HG03565 (cell line): ENCODE results near the gene ELAVL2.

Source experiments
- ATAC-seq: cut with Tn5 transposase; IDR thresholded peaks from one replicate; pipeline ENCODE4 v1.9.1; 2021; ENCODE audit warnings: mild to moderate bottlenecking, moderate library complexity; ENCODE audit not compliant: unreplicated experiment

The ELAVL2 gene

DNA sequence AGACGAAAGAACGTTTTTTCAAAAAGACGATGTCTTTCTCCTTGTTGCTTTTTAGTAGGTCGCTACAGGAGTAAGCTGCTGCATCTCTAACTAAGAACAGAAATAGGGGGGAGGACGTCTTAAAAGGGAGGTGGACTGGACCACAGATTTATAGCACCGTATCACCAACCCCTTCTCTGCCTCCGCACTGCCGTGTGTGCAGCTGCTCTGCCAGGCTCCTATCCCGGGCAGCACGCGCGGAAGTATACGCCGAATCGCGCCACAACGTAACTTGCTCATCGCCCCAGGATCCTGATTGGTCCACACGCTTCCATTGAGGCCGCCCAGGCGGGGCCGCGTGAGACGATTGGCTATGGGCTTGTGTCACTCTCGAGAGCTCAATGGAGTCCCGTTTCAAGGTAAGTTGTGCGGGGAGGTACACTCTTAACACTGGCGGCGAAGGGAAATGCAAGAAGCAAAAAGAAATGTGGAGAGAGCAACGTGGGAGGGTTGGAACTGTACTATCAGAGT lies at the start of gene ELAVL2:
Gene ELAVL2 (minus strand): TSS at position 121 of the 510 bp plus-strand sequence. CDS start 64,006 bp downstream, outside the sequence.
- no peak for ATAC-seq

DNA sequence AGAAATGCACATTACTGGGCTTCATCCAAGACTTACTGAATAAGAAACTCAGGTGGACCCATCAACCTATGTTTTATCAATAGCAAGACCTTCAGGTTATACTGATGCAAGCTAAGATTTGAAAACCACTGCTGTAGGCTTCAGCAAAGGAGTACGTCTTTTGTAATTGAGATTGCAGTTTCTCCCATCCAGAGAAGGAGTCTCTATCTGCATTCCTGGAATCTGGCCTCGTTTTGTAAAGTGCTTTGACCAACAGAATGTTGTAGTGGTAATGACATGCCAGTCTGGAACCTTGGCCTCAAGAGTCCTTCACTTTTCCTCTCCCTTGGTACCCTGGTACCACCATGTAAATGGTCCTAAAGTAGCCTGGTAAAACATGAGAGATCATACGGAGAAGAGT lies 32.2 kb upstream of the ELAVL2 start:
- no peak for ATAC-seq

DNA sequence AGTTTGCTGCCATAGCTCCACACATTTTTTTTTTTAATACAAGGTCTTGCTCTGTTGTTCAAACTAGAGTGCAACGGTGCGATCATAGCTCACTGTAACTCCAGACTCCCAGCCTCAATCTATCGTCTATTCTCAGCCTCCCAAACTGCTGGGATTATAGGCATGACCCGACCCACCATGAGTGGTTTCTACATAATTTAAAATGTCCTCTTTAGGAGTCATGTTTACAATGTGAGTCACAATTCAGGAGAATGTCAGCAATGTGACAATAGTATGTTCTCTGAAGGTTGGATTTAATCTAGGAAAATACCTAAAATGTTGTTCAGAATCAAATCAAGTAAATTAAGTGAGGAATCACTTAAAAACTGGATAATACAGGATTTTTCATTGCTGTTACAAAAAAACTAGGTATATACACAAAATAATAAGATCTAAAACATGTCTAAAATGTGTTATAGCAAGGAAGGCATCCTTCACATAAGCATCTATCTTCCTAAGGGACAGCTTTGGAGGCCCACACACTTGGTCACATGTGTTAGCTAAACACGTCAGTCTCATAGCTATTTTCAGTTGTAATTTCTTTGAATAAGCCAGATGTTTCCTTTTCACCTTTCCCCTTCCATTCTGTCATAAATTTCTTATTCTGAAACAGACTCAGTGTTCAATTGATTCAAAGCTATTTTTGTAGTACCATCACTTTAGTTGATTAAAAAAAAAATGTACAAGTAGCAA lies 30.0 kb upstream of the ELAVL2 start:
- ATAC-seq = no peak

DNA sequence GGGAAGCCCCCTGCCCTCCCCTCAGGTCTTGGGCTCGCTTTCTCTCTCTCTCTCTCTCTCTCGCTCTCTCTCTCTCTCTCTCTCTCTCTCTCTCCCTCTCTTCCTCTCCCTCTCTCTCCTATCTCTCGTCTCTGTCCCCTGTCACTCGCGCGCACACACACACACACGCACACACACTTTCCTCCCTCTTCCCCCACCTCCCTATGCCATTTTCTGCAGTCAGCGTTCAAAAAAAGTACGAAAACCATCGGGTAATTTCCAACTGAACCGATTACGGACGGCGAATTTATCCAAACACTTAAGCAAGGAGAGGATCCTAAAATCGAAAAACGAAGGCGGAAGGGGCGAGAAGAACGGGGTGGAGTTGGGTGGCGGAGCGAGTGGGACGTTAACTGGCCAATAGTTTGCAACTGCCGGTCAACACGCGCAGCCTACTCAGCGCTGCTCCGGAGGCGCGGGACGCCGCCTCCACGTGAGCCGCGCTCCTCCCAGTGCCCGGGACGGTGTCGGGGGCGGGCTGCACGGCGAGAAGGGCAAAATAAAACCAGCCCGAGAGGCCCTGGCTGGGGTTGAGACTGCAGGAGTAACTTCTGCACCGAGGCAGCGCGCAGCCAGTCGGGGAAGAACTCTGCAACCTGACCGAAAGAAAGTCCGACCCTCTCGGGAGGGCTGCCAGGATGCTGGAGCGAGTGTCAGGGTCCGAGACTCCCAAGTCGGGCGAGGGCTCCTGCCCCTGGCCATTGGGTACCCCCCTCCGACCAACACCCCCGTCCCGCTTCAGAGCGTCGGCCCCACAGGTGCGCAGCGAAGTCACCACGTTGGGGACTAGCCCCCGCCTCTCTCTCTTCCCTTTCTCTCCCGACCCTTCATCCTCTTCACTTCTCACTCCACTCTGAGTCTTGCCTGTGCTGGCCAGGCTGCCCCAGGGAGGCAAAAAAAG lies 24.9 kb upstream of the ELAVL2 start:
- no peak for ATAC-seq

DNA sequence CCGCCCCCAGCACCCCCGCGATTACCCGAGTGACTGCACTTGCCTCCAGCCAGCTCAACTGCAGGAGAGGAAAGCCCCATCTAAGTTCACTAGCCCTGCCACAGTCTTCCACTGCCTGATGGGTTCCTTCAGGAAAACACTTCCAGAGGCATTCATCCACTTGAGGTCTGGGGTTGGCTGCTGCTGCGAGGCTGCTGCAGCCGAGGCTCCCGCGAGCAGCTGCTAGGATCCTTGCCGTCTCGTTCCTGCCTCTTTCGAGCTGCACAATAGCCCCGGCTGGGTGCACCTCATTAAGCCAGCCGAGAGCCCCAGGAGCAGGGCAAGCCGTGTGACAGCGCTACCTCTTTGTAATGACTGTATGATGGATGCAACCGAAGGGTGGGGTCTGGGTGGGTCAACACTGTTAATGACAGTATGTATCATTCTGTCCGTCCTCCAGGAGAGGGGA lies 24.2 kb upstream of the ELAVL2 start:
- no peak for ATAC-seq

DNA sequence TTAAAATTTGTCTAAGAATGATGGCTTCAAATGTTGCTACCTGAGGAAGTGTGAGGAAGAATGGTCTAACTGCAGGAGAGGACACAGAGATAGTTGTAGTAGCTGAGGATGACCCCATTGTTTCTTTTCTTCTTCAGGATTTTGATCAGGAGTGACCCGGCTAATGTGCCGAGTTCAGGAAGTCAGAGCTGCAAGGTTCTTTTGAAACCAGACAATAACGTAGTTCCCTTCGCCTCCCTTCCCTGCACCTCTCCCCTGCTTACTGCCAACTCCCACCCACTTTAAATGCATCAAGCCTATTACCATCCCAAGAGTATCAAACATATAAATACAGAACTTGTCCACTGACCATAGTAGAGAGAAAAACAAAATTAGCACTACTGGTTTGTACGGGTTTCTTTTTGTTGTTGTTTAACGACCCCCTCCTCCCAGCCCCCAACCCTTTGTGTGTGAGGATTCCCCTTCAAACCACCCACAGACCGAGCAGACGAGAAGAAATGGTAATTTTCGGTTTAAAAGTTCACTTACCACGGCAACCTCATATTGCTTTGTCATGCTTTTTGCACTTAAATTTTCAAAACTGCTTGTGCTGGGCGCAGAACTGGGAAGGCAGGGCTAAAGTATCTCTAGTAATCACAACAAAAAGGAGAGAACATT lies 23.5 kb upstream of the ELAVL2 start:
- no peak for ATAC-seq

DNA sequence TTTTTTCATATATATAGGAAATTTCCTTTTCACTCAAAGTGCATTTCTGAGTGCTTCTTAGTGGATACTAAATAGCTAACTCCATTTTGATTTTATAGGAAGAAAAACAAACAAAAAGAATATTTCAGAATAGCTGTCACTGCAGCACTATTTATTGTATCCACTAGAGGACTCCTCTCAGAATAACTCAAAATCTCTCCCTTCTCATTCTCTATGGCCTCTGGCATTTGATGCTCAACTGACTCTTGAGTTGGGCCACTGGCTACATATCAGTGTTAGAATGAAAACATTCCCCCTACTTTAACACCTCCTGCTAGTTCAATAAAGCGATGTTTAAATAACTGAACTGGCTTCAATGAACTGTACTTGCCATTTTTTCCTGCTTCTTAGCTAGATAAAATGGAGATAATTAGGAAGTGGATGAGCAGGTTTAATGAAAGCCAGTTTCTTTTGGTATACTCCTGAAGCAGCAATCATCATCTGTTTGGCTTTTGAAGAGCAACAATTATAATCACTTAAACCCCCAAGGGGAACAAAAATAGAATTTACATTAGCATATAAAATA lies 16.6 kb upstream of the ELAVL2 start:
- ATAC-seq = no peak

DNA sequence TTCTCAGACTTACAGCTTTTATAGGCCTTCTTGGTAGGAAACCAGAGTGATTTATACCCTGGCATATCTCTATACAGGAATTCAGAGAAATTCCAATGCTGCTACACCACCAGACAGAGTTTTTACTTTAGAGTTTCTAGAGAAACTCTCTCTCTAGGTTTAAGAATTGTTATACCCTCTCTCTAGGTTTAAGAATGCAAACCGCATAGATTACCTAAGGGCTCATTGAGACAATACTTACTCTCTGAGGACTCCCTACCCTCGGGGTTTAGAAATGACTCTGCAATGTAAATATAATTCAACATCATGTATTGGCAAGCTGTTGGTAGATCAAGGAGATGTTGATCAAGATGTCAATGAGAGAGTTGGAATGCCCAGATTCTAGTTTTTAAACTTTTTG lies 15.3 kb upstream of the ELAVL2 start:
- ATAC-seq = no peak

DNA sequence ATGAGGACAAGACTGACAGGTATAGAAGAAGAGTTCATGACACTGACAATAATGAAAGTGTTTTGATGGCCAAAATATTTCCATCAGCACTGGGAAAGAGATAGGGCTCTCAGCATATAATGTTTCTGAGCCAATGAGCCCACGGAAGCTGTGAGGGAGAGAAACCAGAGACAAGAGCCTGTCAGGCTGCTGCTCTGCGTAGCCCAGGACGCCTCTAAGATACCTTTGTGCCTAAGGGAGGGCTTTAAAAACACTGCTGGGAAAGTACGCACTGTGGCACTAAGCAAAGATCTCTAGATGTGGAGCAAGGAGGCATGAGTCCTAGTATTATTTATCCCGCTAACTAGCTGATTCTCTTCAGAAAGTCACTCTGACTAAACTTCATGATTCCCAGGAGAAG lies 11.0 kb upstream of the ELAVL2 start:
- ATAC-seq = no peak

DNA sequence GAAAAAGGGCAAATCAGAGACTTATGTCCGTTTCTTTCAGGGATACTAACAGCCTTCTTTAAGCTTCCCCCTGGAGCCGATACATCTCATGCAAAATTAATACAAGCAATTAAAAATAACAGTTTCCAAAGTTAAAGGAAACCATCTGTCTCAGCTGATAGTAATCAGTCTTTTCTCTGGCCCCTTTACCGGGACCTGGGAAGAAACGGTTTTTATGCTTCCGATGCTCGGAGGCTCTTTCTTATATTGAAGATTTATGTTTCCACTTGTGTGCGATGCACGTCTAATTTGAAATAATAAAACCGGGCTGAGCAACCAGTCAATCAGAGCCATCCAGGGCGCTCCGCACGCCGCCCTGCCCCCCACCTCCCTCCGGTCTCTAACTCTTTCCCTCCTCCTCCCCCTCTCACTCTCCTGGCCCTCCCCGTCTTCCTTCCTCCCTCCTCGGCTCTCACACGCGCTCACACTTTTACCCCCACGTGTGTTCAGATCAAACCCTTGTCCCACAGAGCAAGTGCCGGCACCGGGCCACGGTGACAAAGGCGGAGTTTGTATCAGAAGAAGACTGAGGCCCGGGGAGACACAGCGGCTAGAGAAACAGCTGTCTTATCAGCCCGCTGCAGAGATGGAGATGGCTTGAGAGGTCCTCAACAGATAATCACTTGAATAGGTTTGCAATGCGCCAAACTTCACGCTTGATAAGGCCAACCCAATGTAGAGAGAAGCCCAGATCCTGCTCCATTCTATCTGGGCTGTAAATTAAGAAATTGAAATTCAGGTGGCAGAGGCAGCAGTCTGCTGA lies 5.1 kb upstream of the ELAVL2 start:
- no peak for ATAC-seq

DNA sequence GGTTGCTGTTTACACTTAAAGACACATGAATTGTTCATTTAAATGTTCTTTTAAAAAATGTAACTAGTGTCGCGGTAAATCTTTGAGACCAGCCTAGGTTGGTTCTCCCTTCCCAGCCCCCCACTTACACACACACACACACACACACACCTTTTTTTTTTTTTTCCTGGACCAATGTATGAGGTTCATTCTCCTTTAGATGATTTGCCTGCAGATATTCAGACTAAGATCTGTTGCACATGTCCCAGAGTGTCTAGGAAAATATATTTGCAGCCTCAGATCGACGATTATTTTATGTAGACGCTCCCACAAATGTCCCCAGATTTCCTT lies 4.4 kb upstream of the ELAVL2 start:
- ATAC-seq = no peak

DNA sequence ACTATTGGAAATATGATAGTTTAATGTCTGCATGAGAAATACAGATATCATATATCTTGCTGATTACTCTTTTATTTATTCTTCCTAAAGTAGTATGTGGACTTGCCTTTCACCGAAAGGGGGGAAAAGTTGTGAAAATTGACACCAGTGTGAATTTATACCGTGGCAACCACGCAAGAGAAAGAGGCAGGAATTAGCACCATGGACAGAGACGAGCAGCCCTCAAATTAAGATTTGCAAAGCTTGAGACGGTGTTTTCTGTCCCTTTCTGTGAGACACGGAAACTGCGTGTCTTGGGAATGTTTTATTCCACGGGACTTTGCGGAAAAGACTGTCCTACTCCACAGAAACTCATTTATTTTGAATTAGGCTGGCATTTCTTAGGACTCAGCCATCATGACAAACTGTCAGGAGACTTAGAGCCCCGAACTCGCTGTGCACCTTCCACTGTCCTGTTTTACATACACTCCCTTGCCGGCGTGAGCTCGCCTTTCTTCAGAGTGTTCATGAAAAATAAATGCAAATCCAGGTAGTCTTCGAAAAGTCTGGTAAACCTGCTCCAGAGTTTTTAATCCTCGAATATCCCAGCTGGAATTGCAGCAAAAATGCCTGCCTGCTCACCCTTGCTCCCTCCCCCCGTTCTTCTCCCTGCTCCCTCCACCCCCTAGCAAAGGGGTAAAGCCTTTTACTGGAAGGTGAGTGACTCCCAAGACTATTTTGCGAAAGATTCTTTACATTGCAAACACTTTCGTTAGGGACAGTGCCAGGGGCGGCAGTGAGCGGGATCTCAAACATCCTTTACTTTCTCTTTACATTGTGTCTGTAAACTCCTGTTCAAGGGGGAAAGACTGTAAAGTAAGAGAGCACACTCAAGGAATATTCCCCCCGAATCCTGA lies 3.8 kb upstream of the ELAVL2 start:
- no peak for ATAC-seq

DNA sequence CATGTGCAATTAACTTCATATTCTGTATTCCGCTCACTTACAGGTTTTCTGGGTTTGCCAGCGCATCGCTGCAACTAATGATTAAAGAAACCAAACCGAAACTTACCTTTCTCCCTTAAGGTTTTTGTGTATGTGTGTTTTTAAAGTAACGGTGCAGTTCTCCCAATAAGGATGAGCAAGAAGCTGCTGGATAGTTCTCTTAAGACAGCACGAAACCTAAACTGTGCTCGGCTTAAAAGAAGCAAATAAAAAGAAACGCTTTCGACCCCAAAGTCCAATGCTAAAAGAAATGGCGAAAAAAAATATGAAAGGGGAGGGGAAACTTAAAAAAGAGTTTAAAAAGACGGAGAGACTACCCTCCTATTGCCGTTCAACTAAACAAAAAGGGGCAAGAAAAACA lies 340 bp downstream of the ELAVL2 start:
- ATAC-seq = no peak

DNA sequence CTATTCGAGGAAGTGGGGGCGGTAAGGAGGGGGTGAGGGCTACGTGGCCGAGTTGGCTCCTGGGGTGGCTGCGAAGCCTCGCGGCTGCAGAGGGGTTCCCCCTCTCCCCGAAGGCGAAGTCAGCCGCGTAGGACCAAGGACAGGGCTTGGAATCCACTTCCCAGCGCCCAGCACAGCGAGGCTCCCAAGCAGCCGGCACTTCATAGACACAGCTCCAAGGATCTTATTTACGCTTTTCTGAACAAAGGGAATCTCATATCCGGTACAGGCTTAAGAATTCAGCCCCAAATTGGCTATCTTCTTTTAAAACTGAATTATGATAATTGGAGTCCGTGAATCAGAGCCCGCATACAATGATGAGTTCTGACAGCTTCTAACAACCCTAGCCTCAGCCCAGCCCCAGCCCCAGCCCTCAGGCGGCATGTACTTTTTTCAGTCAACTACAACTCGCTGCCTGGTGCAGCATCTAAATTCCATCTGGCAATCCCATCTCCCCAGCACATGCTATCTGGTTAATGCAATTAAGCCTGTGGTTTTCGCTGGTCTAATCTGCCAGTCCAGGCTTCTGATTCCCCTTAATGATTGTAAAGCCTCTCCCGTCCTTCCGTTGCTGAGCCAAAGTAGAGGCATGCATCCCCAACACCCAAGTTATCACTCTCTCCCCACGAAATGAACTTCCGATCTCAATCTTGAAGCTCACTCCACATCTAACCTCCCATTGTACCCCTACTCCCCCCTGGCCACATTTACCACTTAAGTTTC lies 1.0 kb downstream of the ELAVL2 start:
- ATAC-seq = no peak

DNA sequence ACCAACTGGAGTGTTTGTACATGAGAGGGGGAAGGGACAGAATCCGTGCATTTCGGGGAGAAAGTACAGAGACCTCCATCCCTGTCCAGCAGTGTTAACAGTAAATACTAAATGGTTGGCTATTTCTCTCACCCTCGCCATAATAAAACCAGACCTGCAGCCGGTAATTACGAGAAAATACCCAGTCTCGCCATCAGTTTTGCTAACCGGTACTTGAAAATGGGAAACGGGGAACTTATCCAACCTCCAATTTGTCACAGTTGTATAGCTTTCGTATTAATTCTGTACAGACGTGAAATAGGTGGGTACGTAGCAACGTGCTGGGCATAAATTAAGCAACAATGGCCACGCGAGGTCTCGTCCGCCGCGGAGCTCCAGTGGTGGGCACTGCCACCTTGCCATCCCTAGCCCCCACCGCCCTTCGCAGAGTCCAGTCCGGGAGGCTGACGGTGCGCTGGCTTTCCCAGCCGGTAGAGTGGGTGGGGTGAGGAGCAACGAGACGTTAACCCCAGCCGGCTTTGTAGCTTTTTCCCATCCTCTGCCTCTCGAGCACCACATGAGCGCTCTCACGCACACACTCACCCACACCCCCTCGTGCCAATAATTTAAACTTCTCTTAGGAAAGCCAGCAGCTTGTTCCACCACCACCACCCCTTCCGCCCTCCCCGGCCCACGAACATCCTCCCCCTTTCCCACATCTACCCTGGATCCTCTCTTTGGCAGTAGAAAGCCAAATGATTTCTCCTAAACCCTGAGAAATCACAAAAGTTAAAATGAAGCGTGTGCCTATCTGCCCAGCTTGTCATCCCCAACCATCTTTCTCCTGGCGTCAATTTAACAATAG lies 1.8 kb downstream of the ELAVL2 start:
- no peak for ATAC-seq

DNA sequence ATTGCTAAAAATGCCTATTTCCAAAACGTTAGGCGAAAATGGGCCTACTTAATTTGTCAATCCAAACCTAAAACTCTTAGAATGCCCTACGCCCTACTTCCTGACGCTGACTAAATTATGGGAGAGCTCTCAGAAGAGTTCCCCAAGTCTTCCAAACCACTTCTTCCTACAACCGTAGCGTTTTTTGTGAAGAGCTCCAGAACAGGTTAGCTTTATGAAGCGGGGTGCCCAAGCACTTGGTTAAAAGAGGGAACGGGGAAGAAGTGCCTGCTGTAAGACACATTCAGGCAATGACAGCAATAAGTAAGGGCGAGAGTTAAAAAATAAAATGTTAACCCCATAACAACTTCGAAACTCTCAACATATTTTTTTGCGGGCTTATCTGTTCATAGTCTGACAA lies 2.8 kb downstream of the ELAVL2 start:
- no peak for ATAC-seq

DNA sequence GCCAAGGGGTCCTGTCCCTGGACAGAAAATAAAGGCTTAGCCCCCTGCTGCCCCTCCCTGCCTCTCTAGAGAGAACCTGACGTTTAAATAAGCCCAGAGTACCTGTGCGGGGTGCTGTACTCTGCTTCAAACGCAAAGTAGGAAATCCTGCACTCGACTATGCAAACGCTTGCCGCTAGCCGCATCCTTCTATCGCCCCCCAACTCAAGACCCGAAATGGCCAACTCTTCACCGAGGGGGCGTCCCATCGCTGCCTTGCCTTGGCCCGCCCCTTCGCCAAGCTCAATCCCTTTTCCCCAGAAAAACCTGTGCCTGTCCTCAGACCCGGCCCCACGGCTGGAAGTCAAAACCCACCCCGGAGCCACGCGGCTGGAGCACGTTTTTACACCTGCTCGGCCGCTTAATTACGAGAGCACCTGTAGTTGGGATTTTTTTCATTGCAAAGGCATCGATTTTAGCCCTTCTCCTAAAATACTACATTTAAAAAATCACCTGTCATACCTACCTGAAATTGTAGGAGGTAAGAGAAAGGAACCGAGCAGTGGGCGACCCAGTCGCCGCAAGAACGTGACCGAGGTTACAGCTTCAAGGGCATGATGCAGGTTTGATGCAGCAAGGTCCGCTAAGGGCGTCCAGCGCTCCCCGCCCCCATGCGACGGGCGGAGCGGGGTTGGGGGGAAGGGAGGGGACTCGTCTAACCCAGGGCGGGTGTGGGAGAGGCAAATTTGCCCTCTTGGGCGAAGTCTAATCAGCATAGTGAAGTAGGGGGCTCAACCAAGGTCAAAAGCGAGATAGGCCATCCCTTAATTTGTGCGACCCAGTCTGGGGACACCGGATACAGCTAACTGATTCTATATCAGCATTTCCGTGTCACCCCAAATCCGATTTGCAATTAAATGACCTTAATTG lies 3.5 kb downstream of the ELAVL2 start:
- no peak for ATAC-seq
